GM12878 (cell line): ENCODE results near the gene BORCS8. TPM values are rescaled to one million over a fixed set of nuclear protein-coding genes. Genes with fewer than 3 reads are reported as not detected.

Experiments
- ATAC-seq: fragments of 200-7000 bp; cut with Tn5 transposase; 3 replicates; pipeline ENCODE4 v1.9.1; 2020; ENCODE audit warnings: mild to moderate bottlenecking, moderate library complexity
- BruUV-seq: library from RNA; stranded (reverse); fragments of 400-500 nt; replicated peaks from 2 replicates; lab custom pipeline; 2021; lab: Mats Ljungman, UMichigan
- CTCF ChIA-PET: fragments of 300-600 bp; sonication (Branson Sonifier 250); formaldehyde crosslinking; extraction: SDS; loops from one replicate; lab custom pipeline; 2021; ENCODE audit warnings: inconsistent platforms; lab: Yijun Ruan, JAX
- POLR2A ChIA-PET: fragments of 350-600 bp; formaldehyde crosslinking; extraction: SDS; loops from one replicate; lab custom pipeline; 2021; ENCODE audit warnings: inconsistent platforms; lab: Charles Lee
- RAD21 ChIA-PET: fragments of 300-600 bp; sonication (Branson Sonifier 250); formaldehyde crosslinking; loops from one replicate; lab custom pipeline; 2023; ENCODE audit warnings: antibody characterized with exemption; ENCODE audit not compliant: unreplicated experiment; lab: Charles Lee
- SMC1A ChIA-PET: fragments of 300-600 bp; sonication (Branson Sonifier 250); formaldehyde crosslinking; loops from one replicate; lab custom pipeline; 2023; ENCODE audit not compliant: unreplicated experiment, uncharacterized antibody; lab: Charles Lee
- DNase-seq: peaks from one replicate; pipeline ENCODE4 v3.0.0-alpha.2; 2011; ENCODE audit warnings: low read depth, low spot score
- FAIRE-seq: peaks from 3 replicates; lab custom pipeline; 2011; peaks lifted over from hg19 to GRCh38; lab: Jason Lieb, UNC
- H2AFZ ChIP-seq: 2 replicates; pipeline ENCODE4 v1.6.0; 2011; ENCODE audit warnings: low read depth, low read length, control low read depth; ENCODE audit not compliant: control insufficient read depth
- H3K27ac ChIP-seq: 2 replicates; pipeline ENCODE4 v1.5.1; 2011; ENCODE audit warnings: control low read depth; ENCODE audit not compliant: control insufficient read depth, insufficient read depth
- H3K27me3 ChIP-seq, 2 experiments: replicated peaks in 1 of 2; 2 replicates each; pipeline versions ENCODE4 v1.6.0 to v1.6.1; 2011; ENCODE audit warnings: low read length in 1 of 2; ENCODE audit not compliant: control insufficient read depth in 2 of 2, insufficient read depth in 2 of 2
- H3K36me3 ChIP-seq, 2 experiments: 2 replicates each; pipeline ENCODE4 v1.5.1; 2011; ENCODE audit warnings: low read length in 1 of 2; ENCODE audit not compliant: control insufficient read depth in 2 of 2, insufficient read depth in 2 of 2
- H3K4me1 ChIP-seq: 2 replicates; pipeline ENCODE4 v1.6.1; 2011; ENCODE audit warnings: mild to moderate bottlenecking, low read length, moderate library complexity, mixed read lengths; ENCODE audit not compliant: control insufficient read depth, insufficient read depth
- H3K4me2 ChIP-seq: 2 replicates; pipeline ENCODE4 v1.6.0; 2011; ENCODE audit warnings: control low read depth; ENCODE audit not compliant: control insufficient read depth, insufficient read depth
- H3K4me3 ChIP-seq: fragments of 200-600 bp; sonication (generic); 2 replicates; pipeline ENCODE4 v1.5.1; 2016
- H3K79me2 ChIP-seq: 2 replicates; pipeline ENCODE4 v1.6.0; 2011; ENCODE audit warnings: low read length; ENCODE audit not compliant: control insufficient read depth, insufficient read depth
- H3K9ac ChIP-seq: 2 replicates; pipeline ENCODE4 v1.8.0; 2011; ENCODE audit warnings: low read length, control low read depth, mixed read lengths; ENCODE audit not compliant: control insufficient read depth, insufficient read depth
- H3K9me3 ChIP-seq: replicated peaks from 3 replicates; pipeline ENCODE4 v1.5.1; 2011; ENCODE audit warnings: mild to moderate bottlenecking, low read length; ENCODE audit not compliant: control insufficient read depth, insufficient read depth
- H4K20me1 ChIP-seq: 2 replicates; pipeline ENCODE4 v1.6.0; 2011; ENCODE audit not compliant: control insufficient read depth, insufficient read depth
- EGR1 ChIP-seq, 2 experiments: IDR thresholded peaks; 1 replicate in 1 of 2; 2 replicates in 1 of 2; pipeline ENCODE4 v1.6.1; 2011 to 2012; ENCODE audit warnings: low read depth in 2 of 2, low read length in 2 of 2, borderline replicate concordance in 1 of 2, mild to moderate bottlenecking in 1 of 2, moderate library complexity in 1 of 2
- MEF2A ChIP-seq: IDR thresholded peaks from 2 replicates; pipeline ENCODE4 v1.6.1; 2011; ENCODE audit warnings: low read depth, mild to moderate bottlenecking, low read length, moderate library complexity; ENCODE audit not compliant: insufficient read depth
- MYC ChIP-seq: IDR thresholded peaks from 2 replicates; pipeline ENCODE4 v1.6.1; 2011; ENCODE audit warnings: mild to moderate bottlenecking, low read length, moderate library complexity, inconsistent platforms; ENCODE audit not compliant: insufficient read depth, insufficient replicate concordance, insufficient read length, severe bottlenecking
- NFXL1 ChIP-seq: fragments of 450-650 bp; IDR thresholded peaks from 2 replicates; pipeline ENCODE4 v1.6.1; 2017; ENCODE audit warnings: antibody characterized with exemption, mild to moderate bottlenecking, borderline replicate concordance
- POLR2A ChIP-seq: IDR thresholded peaks from 2 replicates; pipeline ENCODE4 v1.6.1; 2011; ENCODE audit warnings: low read depth, mild to moderate bottlenecking, low read length
- POLR2AphosphoS2 ChIP-seq: IDR thresholded peaks from 2 replicates; pipeline ENCODE4 v1.6.1; 2011; ENCODE audit warnings: low read depth, mild to moderate bottlenecking, low read length, improper control_type of control experiment, moderate library complexity
- RAD51 ChIP-seq: fragments of 450-650 bp; IDR thresholded peaks from 2 replicates; pipeline ENCODE4 v1.6.1; 2016; ENCODE audit warnings: moderate library complexity, mild to moderate bottlenecking, inconsistent platforms
- WGBS: methylation state at CpG from one replicate; pipeline ENCODE4 v1.1.6; 2016; ENCODE audit warnings: low lambda C conversion rate; ENCODE audit not compliant: insufficient replicate concordance, insufficient coverage; ENCODE audit errors: missing lambda C conversion rate; 5-methylcytosine and 5-hydroxymethylcytosine counted together
- in situ Hi-C: fragments of 300-500 bp; cut with MboI; formaldehyde crosslinking; loops from 9 replicates; pipeline ENCODE4 v1.14.3; 2018; ENCODE audit warnings: mixed read lengths
- intact Hi-C: fragments of 100-400 bp; cut with micrococcal nuclease; formaldehyde crosslinking; loops from one replicate; pipeline ENCODE4 v1.14.2; 2022; ENCODE audit not compliant: unreplicated experiment
- polyA plus RNA-seq, 11 experiments: library from polyadenylated mRNA; depleted of rRNA in 4 of 11; unstranded in 6 of 11; stranded (reverse) in 5 of 11; fragments of >200 nt; fragmentation: Nextera tagmentation in 4 of 11; fragmentation: Illumina TruSeq in 1 of 11; extraction: Ambion mirVana in 4 of 11; extraction: Trizol in 1 of 11; gene quantifications; 1 replicate in 1 of 11; 2 replicates in 10 of 11; pipeline versions ENCODE4 v1.2.1 to v1.2.3, GENCODE V29; 2011 to 2016; ENCODE audit warnings: inconsistent platforms in 2 of 11, missing spikeins in 2 of 11, low read depth in 1 of 11
- total RNA-seq, 4 experiments: library from RNA; depleted of rRNA in 3 of 4; stranded (reverse); fragments of >200 nt in 3 of 4; fragmentation: Illumina TruSeq in 1 of 4; extraction: Trizol in 1 of 4; gene quantifications; 2 replicates each; pipeline versions ENCODE4 v1.2.1 to v1.2.3, GENCODE V29; 2013 to 2021
- TF ChIP-seq, protein P1 (sequence below): fragments of 450-650 bp; IDR thresholded peaks from 2 replicates; pipeline ENCODE4 v1.6.1; 2014; ENCODE audit warnings: mild to moderate bottlenecking
- TF ChIP-seq, protein P2 (sequence below): IDR thresholded peaks from 2 replicates; pipeline ENCODE4 v1.6.1; 2011; ENCODE audit warnings: borderline replicate concordance, low read depth, mild to moderate bottlenecking, moderate library complexity, mixed read lengths, low read length; ENCODE audit not compliant: insufficient read depth; ENCODE audit errors: extremely low read length

Gene BORCS8
- total and polyA plus RNA-seq, 10 of the 15 experiments (the other 5 are each of a cell fraction or from before 2014, with no cell fraction given), result 3.7 to 40.3 (median 23.4) TPM

DNA sequence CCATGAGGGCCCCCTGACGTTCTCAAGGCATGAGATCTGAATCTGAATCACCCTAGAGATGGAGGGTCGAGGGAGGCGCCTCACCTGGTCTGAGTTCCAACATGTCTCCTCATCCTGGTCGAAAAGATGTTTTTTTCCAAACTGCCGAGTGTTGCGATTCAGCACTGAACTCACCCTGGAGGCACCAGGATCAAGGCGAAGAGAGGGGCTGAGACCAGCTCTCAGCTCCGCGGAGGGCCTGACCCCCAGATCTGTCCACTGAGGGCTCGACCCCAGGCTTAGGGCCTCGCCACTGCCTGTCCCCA, 10.7 kb upstream of the BORCS8 start (continued):
- TF ChIP-seq, protein P1, sequence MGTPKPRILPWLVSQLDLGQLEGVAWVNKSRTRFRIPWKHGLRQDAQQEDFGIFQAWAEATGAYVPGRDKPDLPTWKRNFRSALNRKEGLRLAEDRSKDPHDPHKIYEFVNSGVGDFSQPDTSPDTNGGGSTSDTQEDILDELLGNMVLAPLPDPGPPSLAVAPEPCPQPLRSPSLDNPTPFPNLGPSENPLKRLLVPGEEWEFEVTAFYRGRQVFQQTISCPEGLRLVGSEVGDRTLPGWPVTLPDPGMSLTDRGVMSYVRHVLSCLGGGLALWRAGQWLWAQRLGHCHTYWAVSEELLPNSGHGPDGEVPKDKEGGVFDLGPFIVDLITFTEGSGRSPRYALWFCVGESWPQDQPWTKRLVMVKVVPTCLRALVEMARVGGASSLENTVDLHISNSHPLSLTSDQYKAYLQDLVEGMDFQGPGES, result no peak
- TF ChIP-seq MYC (no peak), NFXL1 (no peak)

DNA sequence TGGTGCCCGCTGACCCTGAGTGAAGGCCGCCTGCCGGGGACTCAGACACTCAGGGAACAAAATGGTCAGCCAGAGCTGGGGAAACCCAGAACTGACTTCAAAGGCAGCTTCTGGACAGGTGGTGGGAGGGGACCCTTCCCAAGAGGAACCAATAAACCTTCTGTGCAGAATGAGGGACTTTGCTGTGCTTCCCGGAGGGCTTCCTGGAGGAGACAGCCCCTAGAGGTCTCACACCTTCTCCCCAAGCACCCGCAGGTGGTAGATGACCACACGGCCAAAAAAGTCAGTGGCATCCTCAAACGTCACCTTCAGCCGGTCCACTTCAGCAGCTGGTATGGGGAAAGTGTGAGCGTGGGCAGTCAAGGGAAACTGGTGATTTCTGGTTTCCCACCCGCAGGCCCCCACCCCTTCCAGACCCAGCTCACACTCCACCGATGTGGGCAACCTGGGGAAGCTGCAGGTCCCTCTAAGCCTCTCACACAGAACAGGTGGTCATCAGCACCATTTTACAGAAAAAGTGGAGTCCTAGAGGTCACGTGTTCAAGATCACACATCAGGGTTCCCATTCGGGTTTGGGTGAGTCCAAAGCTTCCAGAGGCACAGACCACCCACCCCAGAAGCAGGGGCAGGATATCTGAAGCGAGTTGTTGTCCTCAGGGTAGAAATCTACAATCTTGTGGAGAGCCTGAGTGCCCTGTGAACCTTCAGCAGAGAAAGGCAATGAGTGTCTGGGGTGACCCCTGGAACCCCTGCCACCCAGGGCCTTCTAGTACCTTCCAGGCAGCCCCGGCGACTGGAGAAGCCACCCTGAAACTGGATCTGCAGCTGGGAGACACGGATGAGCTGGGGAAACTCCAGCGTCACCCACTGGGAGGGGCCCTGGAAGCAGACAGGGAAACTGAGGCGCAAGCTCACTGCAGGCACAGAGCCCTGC, 10.0 kb upstream of the BORCS8 start:
- in situ Hi-C loops, result no loop called here
- Histone ChIP-seq H3K9ac (peak overlapping the region; percentile 70), H4K20me1 (no peaks in the 10 kb centered on the region)
- TF ChIP-seq POLR2AphosphoS2 (0 out of 2 replicates have a peak, but pooled peaks have one; percentile 62), EGR1 (IDR thresholded peaks at IDR 0.05; ENCODE audit: borderline replicate concordance in 1 of 2, low read depth in 2 of 2, low read length in 2 of 2) (no peak; a peak in 1 of 3 replicates), MEF2A (no peak), RAD51 (peak; percentile 43; the same call in 1 of the 2 replicates), POLR2A (0 out of 2 replicates have a peak, but pooled peaks have one; percentile 2)
- TF ChIP-seq, protein P2, sequence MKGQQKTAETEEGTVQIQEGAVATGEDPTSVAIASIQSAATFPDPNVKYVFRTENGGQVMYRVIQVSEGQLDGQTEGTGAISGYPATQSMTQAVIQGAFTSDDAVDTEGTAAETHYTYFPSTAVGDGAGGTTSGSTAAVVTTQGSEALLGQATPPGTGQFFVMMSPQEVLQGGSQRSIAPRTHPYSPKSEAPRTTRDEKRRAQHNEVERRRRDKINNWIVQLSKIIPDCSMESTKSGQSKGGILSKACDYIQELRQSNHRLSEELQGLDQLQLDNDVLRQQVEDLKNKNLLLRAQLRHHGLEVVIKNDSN, result peak; percentile 29
- TF ChIP-seq, all 136 proteins: peak for 4
- Histone ChIP-seq H2AFZ (no peak overlapping the region), H3K27ac (peak overlapping the region; percentile 75), H3K79me2 (peaks cover 16% of the 10 kb centered on the region), H3K9me3 (no peaks in the 10 kb centered on the region), H3K4me2 (peak overlapping the region; percentile 99), H3K4me3 (peak overlapping the region; percentile 93), H3K36me3 (peaks cover 4 to 15% of the 10 kb centered on the region in 2 experiments), H3K27me3 (no peaks in the 10 kb centered on the region), H3K4me1 (peaks cover 5% of the 10 kb centered on the region; the same call in 1 of the 2 replicates)
- ChIA-PET RAD21 (interaction anchor here (1.4 to 2.3 kb wide), 3 partner anchors 10 to 15 kb away, joined by 3 to 15 read pairs (median 4); partner anchors contain the start of genes BORCS8 and RFXANK), SMC1A (interaction anchor here (1.4 to 1.8 kb wide), 4 partner anchors 9 to 46 kb away, joined by 3 to 8 read pairs (median 6); no protein-coding TSS in a partner anchor), POLR2A (interaction anchor here (0.5 to 3.2 kb wide), 3 partner anchors 10 to 317 kb away, joined by 3 to 25 read pairs (median 5); partner anchors contain the start of genes BORCS8 and RFXANK), CTCF (interaction anchor here (0.6 to 1.5 kb wide), 4 partner anchors 13 to 79 kb away, joined by 3 to 4 read pairs (median 3); no protein-coding TSS in a partner anchor)
- FAIRE-seq (no peak), DNase-seq (no peak), ATAC-seq (peak; percentile 18)
- no TSS peak for BruUV-seq
- 38% methylated on average over 19 of the region's 19 CpGs for WGBS
- intact Hi-C loops, result no loop called here
